ENCODE data around the gene ESRRG.

ESRRG gene

GRCh38 chr1:216483672-216484401 is 239.4 kb downstream of the ESRRG start:
- no peak for DNase-seq (ENCODE audit: low read depth)
- no peak for TF ChIP-seq CTCF (IDR thresholded peaks at IDR 0.05; ENCODE audit: insufficient read depth, low read depth, low read length, missing control alignments)
- H3K4me3 ChIP-seq (ENCODE audit: low read depth, low read length): no peak overlapping the region

- no peak for TF ChIP-seq CTCF (IDR thresholded peaks at IDR 0.05; ENCODE audit: insufficient read depth, low read depth, low read length, missing control alignments)
- no peak for DNase-seq (ENCODE audit: low read depth)
Observed at GRCh38 chr1:216482620-216483019, 240.6 kb downstream of the ESRRG start.

GRCh38 chr1:216478238-216478637 is 245.0 kb downstream of the ESRRG start:
- H3K4me3 ChIP-seq (ENCODE audit: low read depth, low read length): no peak overlapping the region
- TF ChIP-seq CTCF (IDR thresholded peaks at IDR 0.05; ENCODE audit: insufficient read depth, low read depth, low read length, missing control alignments): no peak
- DNase-seq (ENCODE audit: low read depth): no peak

More at GRCh38 chr1:216482620-216483019, 240.6 kb downstream of the ESRRG start:
- H3K4me3 ChIP-seq (ENCODE audit: low read depth, low read length): no peak overlapping the region

- TF ChIP-seq CTCF (IDR thresholded peaks at IDR 0.05; ENCODE audit: insufficient read depth, low read depth, low read length, missing control alignments): no peak
- no peak overlapping the region for H3K4me3 ChIP-seq (ENCODE audit: low read depth, low read length)
- no peak for DNase-seq (ENCODE audit: low read depth)
Observed at GRCh38 chr1:216476341-216476740, 246.9 kb downstream of the ESRRG start.

- no peak for TF ChIP-seq CTCF (IDR thresholded peaks at IDR 0.05; ENCODE audit: insufficient read depth, low read depth, low read length, missing control alignments)
- DNase-seq (ENCODE audit: low read depth): no peak
- H3K4me3 ChIP-seq (ENCODE audit: low read depth, low read length): no peak overlapping the region
Observed at GRCh38 chr1:216475659-216476276, 247.5 kb downstream of the ESRRG start.

- TF ChIP-seq CTCF (IDR thresholded peaks at IDR 0.05; ENCODE audit: insufficient read depth, low read depth, low read length, missing control alignments): no peak
- no peak overlapping the region for H3K4me3 ChIP-seq (ENCODE audit: low read depth, low read length)
- no peak for DNase-seq (ENCODE audit: low read depth)
Observed at GRCh38 chr1:216466162-216466801, 256.9 kb downstream of the ESRRG start.

Data from GM12865 (cell line).